ENCODE results near the gene PRR15L.
A peak's percentile ranks its signal among the peaks of the same experiment; 100 is the strongest.

PRR15L gene

GRCh38 chr17:47987240-47987835 lies 29.7 kb upstream of the PRR15L start:
- Histone ChIP-seq H3K36me3 (ENCODE audit: insufficient read depth, insufficient read length, low read length) (peaks cover 18% of the 10 kb centered on the region), H3K9ac (ENCODE audit: insufficient read length, low read depth) (peak overlapping the region; percentile 59), H3K9me3 (ENCODE audit: insufficient read depth, low read length) (no peaks in the 10 kb centered on the region), H3K4me1 (ENCODE audit: insufficient read depth, insufficient read length) (peaks cover 14% of the 10 kb centered on the region), H3K27me3 (ENCODE audit: insufficient read depth, insufficient read length) (no peaks in the 10 kb centered on the region), H3K4me3 (ENCODE audit: insufficient read length, low read depth) (no peak overlapping the region)
- TF ChIP-seq ZNF274 (IDR thresholded peaks at IDR 0.05; ENCODE audit: low read depth, low read length), result no peak
- TF ChIP-seq SUZ12 (IDR thresholded peaks at IDR 0.05; ENCODE audit: extremely low read depth, insufficient read depth, insufficient read length), result no peak
- TF ChIP-seq YY1 (IDR thresholded peaks at IDR 0.05; ENCODE audit: insufficient read depth, insufficient read length), result no peak
- DNase-seq (ENCODE audit: low read depth, low spot score), result no peak

GRCh38 chr17:47986520-47986919 lies 28.8 kb upstream of the PRR15L start:
- no peaks in the 10 kb centered on the region for H3K9me3 ChIP-seq (ENCODE audit: insufficient read depth, low read length)
- H3K9ac ChIP-seq (ENCODE audit: insufficient read length, low read depth), result no peak overlapping the region
- no peak for TF ChIP-seq SUZ12 (IDR thresholded peaks at IDR 0.05; ENCODE audit: extremely low read depth, insufficient read depth, insufficient read length)
- TF ChIP-seq ZNF274 (IDR thresholded peaks at IDR 0.05; ENCODE audit: low read depth, low read length), result no peak
- H3K4me3 ChIP-seq (ENCODE audit: insufficient read length, low read depth), result no peak overlapping the region
- DNase-seq (ENCODE audit: low read depth, low spot score), result no peak
- no peaks in the 10 kb centered on the region for H3K27me3 ChIP-seq (ENCODE audit: insufficient read depth, insufficient read length)
- H3K36me3 ChIP-seq (ENCODE audit: insufficient read depth, insufficient read length, low read length), result peaks cover 26% of the 10 kb centered on the region
- H3K4me1 ChIP-seq (ENCODE audit: insufficient read depth, insufficient read length), result peaks cover 14% of the 10 kb centered on the region

- no peaks in the 10 kb centered on the region for H3K9me3 ChIP-seq (ENCODE audit: insufficient read depth, low read length)
- no peaks in the 10 kb centered on the region for H3K27me3 ChIP-seq (ENCODE audit: insufficient read depth, insufficient read length)
- TF ChIP-seq SUZ12 (IDR thresholded peaks at IDR 0.05; ENCODE audit: extremely low read depth, insufficient read depth, insufficient read length) (no peak), YY1 (IDR thresholded peaks at IDR 0.05; ENCODE audit: insufficient read depth, insufficient read length) (no peak), ZNF274 (IDR thresholded peaks at IDR 0.05; ENCODE audit: low read depth, low read length) (no peak)
- H3K9ac ChIP-seq (ENCODE audit: insufficient read length, low read depth), result no peak overlapping the region
- no peak overlapping the region for H3K4me3 ChIP-seq (ENCODE audit: insufficient read length, low read depth)
- peaks cover 11% of the 10 kb centered on the region for H3K4me1 ChIP-seq (ENCODE audit: insufficient read depth, insufficient read length)
- peaks cover 54% of the 10 kb centered on the region for H3K36me3 ChIP-seq (ENCODE audit: insufficient read depth, insufficient read length, low read length)
- DNase-seq (ENCODE audit: low read depth, low spot score), result no peak
Observed at GRCh38 chr17:47983492-47984223, 26.0 kb upstream of the PRR15L start.

DNA sequence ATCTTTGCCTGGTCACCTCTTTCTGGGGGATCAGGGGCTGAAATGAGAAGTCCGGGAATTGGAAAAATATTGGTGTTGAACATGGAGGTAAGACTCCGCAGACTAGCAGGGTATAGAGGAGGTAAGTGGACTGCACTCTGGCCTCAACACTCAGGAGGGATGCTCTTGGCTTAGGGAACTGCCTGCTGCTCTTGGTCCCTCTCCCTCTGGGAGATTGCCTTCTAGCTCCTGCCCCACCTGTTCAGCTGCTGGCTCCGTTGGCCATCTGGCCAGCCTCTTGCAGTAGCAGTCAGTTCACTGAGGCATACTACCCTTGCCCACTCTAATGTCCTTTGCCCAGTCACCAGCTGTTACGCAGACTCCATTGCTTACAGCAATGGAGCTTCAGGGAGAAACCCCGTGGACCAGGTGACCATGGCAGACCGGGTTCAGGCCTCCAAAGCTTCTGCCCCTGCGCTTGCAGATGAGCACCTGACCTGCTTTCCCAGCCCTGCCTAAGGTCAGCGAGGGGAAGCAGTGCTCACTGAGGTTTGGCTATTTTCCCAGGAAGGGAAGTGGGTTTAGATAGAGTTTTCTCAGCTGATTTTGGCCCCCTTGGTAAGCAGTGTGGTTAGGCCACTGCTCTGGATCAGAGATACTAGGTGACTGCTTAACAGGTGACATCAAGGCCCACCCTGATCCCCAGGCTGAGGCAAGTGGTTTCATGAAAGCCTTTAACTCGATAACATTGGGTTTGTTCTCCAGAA lies 25.1 kb upstream of the PRR15L start:
- Histone ChIP-seq H3K27me3 (ENCODE audit: insufficient read depth, insufficient read length) (no peaks in the 10 kb centered on the region), H3K36me3 (ENCODE audit: insufficient read depth, insufficient read length, low read length) (peaks cover 59% of the 10 kb centered on the region)
- no peak for DNase-seq (ENCODE audit: low read depth, low spot score)

GRCh38 chr17:47982091-47982617 lies 24.5 kb upstream of the PRR15L start:
- Histone ChIP-seq H3K9ac (ENCODE audit: insufficient read length, low read depth) (no peak overlapping the region), H3K9me3 (ENCODE audit: insufficient read depth, low read length) (no peaks in the 10 kb centered on the region), H3K4me3 (ENCODE audit: insufficient read length, low read depth) (no peak overlapping the region), H3K4me1 (ENCODE audit: insufficient read depth, insufficient read length) (peaks cover 6% of the 10 kb centered on the region), H3K27me3 (ENCODE audit: insufficient read depth, insufficient read length) (no peaks in the 10 kb centered on the region), H3K36me3 (ENCODE audit: insufficient read depth, insufficient read length, low read length) (peaks cover 64% of the 10 kb centered on the region)
- no peak for DNase-seq (ENCODE audit: low read depth, low spot score)
- TF ChIP-seq ZNF274 (IDR thresholded peaks at IDR 0.05; ENCODE audit: low read depth, low read length) (no peak), YY1 (IDR thresholded peaks at IDR 0.05; ENCODE audit: insufficient read depth, insufficient read length) (no peak), SUZ12 (IDR thresholded peaks at IDR 0.05; ENCODE audit: extremely low read depth, insufficient read depth, insufficient read length) (no peak)

More for the DNA sequence above, 25.1 kb upstream of the PRR15L start:
- H3K4me1 ChIP-seq (ENCODE audit: insufficient read depth, insufficient read length), result peaks cover 9% of the 10 kb centered on the region
- no peak overlapping the region for H3K4me3 ChIP-seq (ENCODE audit: insufficient read length, low read depth)
- H3K9me3 ChIP-seq (ENCODE audit: insufficient read depth, low read length), result no peaks in the 10 kb centered on the region
- H3K9ac ChIP-seq (ENCODE audit: insufficient read length, low read depth), result no peak overlapping the region
- TF ChIP-seq YY1 (IDR thresholded peaks at IDR 0.05; ENCODE audit: insufficient read depth, insufficient read length), result no peak
- TF ChIP-seq ZNF274 (IDR thresholded peaks at IDR 0.05; ENCODE audit: low read depth, low read length), result no peak
- no peak for TF ChIP-seq SUZ12 (IDR thresholded peaks at IDR 0.05; ENCODE audit: extremely low read depth, insufficient read depth, insufficient read length)

DNA sequence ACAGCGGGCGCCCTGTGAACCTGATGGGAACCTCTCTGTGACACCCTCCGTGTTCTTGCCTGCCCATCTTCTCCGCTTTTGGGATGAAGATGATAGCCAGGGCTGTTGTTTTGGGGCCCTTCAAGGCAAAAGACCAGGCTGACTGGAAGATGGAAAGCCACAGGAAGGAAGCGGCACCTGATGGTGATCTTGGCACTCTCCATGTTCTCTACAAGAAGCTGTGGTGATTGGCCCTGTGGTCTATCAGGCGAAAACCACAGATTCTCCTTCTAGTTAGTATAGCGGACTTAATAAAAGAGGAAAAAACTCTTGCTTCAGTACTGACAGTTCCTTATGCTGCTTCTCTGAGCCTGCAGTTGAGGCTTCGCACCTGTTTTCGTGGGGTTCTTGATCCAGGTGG lies 23.8 kb upstream of the PRR15L start:
- Histone ChIP-seq H3K4me1 (ENCODE audit: insufficient read depth, insufficient read length) (peaks cover 3% of the 10 kb centered on the region), H3K9ac (ENCODE audit: insufficient read length, low read depth) (no peak overlapping the region), H3K36me3 (ENCODE audit: insufficient read depth, insufficient read length, low read length) (peaks cover 67% of the 10 kb centered on the region), H3K9me3 (ENCODE audit: insufficient read depth, low read length) (no peaks in the 10 kb centered on the region), H3K27me3 (ENCODE audit: insufficient read depth, insufficient read length) (no peaks in the 10 kb centered on the region), H3K4me3 (ENCODE audit: insufficient read length, low read depth) (no peak overlapping the region)
- DNase-seq (ENCODE audit: low read depth, low spot score), result no peak
- TF ChIP-seq YY1 (IDR thresholded peaks at IDR 0.05; ENCODE audit: insufficient read depth, insufficient read length), result no peak
- TF ChIP-seq SUZ12 (IDR thresholded peaks at IDR 0.05; ENCODE audit: extremely low read depth, insufficient read depth, insufficient read length), result no peak
- no peak for TF ChIP-seq ZNF274 (IDR thresholded peaks at IDR 0.05; ENCODE audit: low read depth, low read length)

- peaks cover 3% of the 10 kb centered on the region for H3K4me1 ChIP-seq (ENCODE audit: insufficient read depth, insufficient read length)
- DNase-seq (ENCODE audit: low read depth, low spot score), result no peak
- no peak overlapping the region for H3K9ac ChIP-seq (ENCODE audit: insufficient read length, low read depth)
- H3K27me3 ChIP-seq (ENCODE audit: insufficient read depth, insufficient read length), result no peaks in the 10 kb centered on the region
- TF ChIP-seq SUZ12 (IDR thresholded peaks at IDR 0.05; ENCODE audit: extremely low read depth, insufficient read depth, insufficient read length), result no peak
- no peak for TF ChIP-seq YY1 (IDR thresholded peaks at IDR 0.05; ENCODE audit: insufficient read depth, insufficient read length)
- no peak for TF ChIP-seq ZNF274 (IDR thresholded peaks at IDR 0.05; ENCODE audit: low read depth, low read length)
- H3K36me3 ChIP-seq (ENCODE audit: insufficient read depth, insufficient read length, low read length), result peaks cover 76% of the 10 kb centered on the region
- no peaks in the 10 kb centered on the region for H3K9me3 ChIP-seq (ENCODE audit: insufficient read depth, low read length)
- no peak overlapping the region for H3K4me3 ChIP-seq (ENCODE audit: insufficient read length, low read depth)
Observed at GRCh38 chr17:47980541-47980940, 22.9 kb upstream of the PRR15L start.
